Caco-2 (cell line): ENCODE results near the gene ASH1L. TPM values are rescaled to one million over a fixed set of nuclear protein-coding genes. Genes with fewer than 3 reads are reported as not detected.

Source experiments
- BruUV-seq: library from RNA; stranded (reverse); fragments of 400-500 nt; replicated peaks from 2 replicates; lab custom pipeline; 2021; lab: Mats Ljungman, UMichigan
- CTCF ChIA-PET: fragments of 300-600 bp; sonication (Branson Sonifier 250); formaldehyde crosslinking; loops from one replicate; lab custom pipeline; 2022; ENCODE audit warnings: antibody characterized with exemption; lab: Charles Lee
- POLR2A ChIA-PET: fragments of 300-600 bp; sonication (Branson Sonifier 250); formaldehyde crosslinking; loops from one replicate; lab custom pipeline; 2022; ENCODE audit warnings: antibody characterized with exemption; lab: Charles Lee
- DNase-seq, 2 experiments: peaks; one replicate each; pipeline versions ENCODE4 v3.0.0 to v3.0.0-alpha.2; 2020 to 2022
- H3K27me3 ChIP-seq: replicated peaks from 2 replicates; pipeline ENCODE4 v1.6.0; 2011; ENCODE audit warnings: low read length; ENCODE audit not compliant: control insufficient read depth, insufficient read depth
- H3K36me3 ChIP-seq: 2 replicates; pipeline ENCODE4 v1.5.1; 2011; ENCODE audit warnings: low read length; ENCODE audit not compliant: control insufficient read depth, insufficient read depth
- H3K4me1 ChIP-seq: fragments of 250-450 bp; sonication (Bioruptor Pico); 2 replicates; pipeline ENCODE4 v1.5.1; 2020; ENCODE audit warnings: mild to moderate bottlenecking
- H3K4me3 ChIP-seq: 2 replicates; pipeline ENCODE4 v1.5.1; 2011; ENCODE audit warnings: low read depth, mild to moderate bottlenecking, control low read depth, low read length
- H3K9me3 ChIP-seq: fragments of 250-450 bp; sonication (Bioruptor Pico); 2 replicates; pipeline ENCODE4 v1.5.1; 2020; ENCODE audit warnings: mild to moderate bottlenecking, moderate library complexity
- H3K27ac Mint-ChIP-seq: one replicate; pipeline ENCODE4 v1.8.0; 2022; ENCODE audit warnings: mixed read lengths; ENCODE audit not compliant: unreplicated experiment
- H3K27me3 Mint-ChIP-seq: one replicate; pipeline ENCODE4 v1.8.0; 2022; ENCODE audit warnings: mixed read lengths; ENCODE audit not compliant: insufficient read depth, unreplicated experiment
- H3K36me3 Mint-ChIP-seq: one replicate; pipeline ENCODE4 v1.8.0; 2022; ENCODE audit warnings: mild to moderate bottlenecking, mixed read lengths; ENCODE audit not compliant: insufficient read depth, unreplicated experiment
- H3K4me1 Mint-ChIP-seq: one replicate; pipeline ENCODE4 v1.8.0; 2022; ENCODE audit warnings: low read depth, mixed read lengths; ENCODE audit not compliant: unreplicated experiment
- H3K4me3 Mint-ChIP-seq: one replicate; pipeline ENCODE4 v1.8.0; 2022; ENCODE audit warnings: mild to moderate bottlenecking, moderate library complexity, mixed read lengths; ENCODE audit not compliant: unreplicated experiment
- H3K9me3 Mint-ChIP-seq: one replicate; pipeline ENCODE4 v1.8.0; 2022; ENCODE audit warnings: mixed read lengths; ENCODE audit not compliant: unreplicated experiment
- CTCF ChIP-seq, 2 experiments: fragments of 200-600 bp in 1 of 2; IDR thresholded peaks; 1 replicate in 1 of 2; 2 replicates in 1 of 2; pipeline versions ENCODE4 v1.5.1 to v1.8.0; 2011 to 2022; ENCODE audit warnings: antibody characterized with exemption in 1 of 2, control low read depth in 1 of 2, inconsistent platforms in 1 of 2, low read depth in 1 of 2, low read length in 1 of 2, mild to moderate bottlenecking in 1 of 2, moderate library complexity in 1 of 2; ENCODE audit not compliant: insufficient read depth in 1 of 2, severe bottlenecking in 1 of 2, unreplicated experiment in 1 of 2
- intact Hi-C: fragments of 100-400 bp; cut with micrococcal nuclease; formaldehyde crosslinking; loops from one replicate; pipeline ENCODE4 v1.10.0; 2022; ENCODE audit not compliant: unreplicated experiment
- total RNA-seq: library from RNA; stranded (reverse); gene quantifications from 2 replicates; pipeline ENCODE4 v1.2.3, GENCODE V29; 2022

Gene ASH1L
- total RNA-seq, 1 experiment from 2014 or later = 39.4 TPM

- Mint-ChIP-seq H3K4me3 (no peak overlapping the region), H3K27me3 (no peaks in the 10 kb centered on the region), H3K4me1 (peaks cover 2% of the 10 kb centered on the region), H3K27ac (no peak overlapping the region), H3K36me3 (peaks cover 61% of the 10 kb centered on the region), H3K9me3 (peaks cover 27% of the 10 kb centered on the region)
- ChIA-PET POLR2A (no interaction called here), CTCF (no interaction called here)
- TF ChIP-seq CTCF (IDR thresholded peaks at IDR 0.05; ENCODE audit: insufficient read depth in 1 of 2, low read depth in 1 of 2, low read length in 1 of 2, severe bottlenecking in 1 of 2, unreplicated experiment in 1 of 2) = no peak
- no peaks in the 10 kb centered on the region for H3K27me3 ChIP-seq
- intact Hi-C loops = no loop called here
- H3K4me1 ChIP-seq = no peaks in the 10 kb centered on the region
- DNase-seq = no peak
- BruUV-seq = no TSS peak
- H3K9me3 ChIP-seq = peaks cover 8% of the 10 kb centered on the region; the same call in 1 of the 2 replicates
- no peak overlapping the region for H3K4me3 ChIP-seq
- no peaks in the 10 kb centered on the region for H3K36me3 ChIP-seq
Observed at GRCh38 chr1:155474146-155474545, 88.5 kb downstream of the ASH1L start.

- Histone ChIP-seq H3K27me3 (no peaks in the 10 kb centered on the region), H3K4me1 (no peaks in the 10 kb centered on the region), H3K4me3 (no peak overlapping the region), H3K36me3 (no peaks in the 10 kb centered on the region), H3K9me3 (peaks cover 8% of the 10 kb centered on the region; the same call in 1 of the 2 replicates)
- Mint-ChIP-seq H3K36me3 (peaks cover 54% of the 10 kb centered on the region), H3K4me3 (no peak overlapping the region), H3K27ac (no peak overlapping the region), H3K27me3 (no peaks in the 10 kb centered on the region), H3K9me3 (peaks cover 27% of the 10 kb centered on the region), H3K4me1 (no peaks in the 10 kb centered on the region)
- no peak for TF ChIP-seq CTCF (IDR thresholded peaks at IDR 0.05; ENCODE audit: insufficient read depth in 1 of 2, low read depth in 1 of 2, low read length in 1 of 2, severe bottlenecking in 1 of 2, unreplicated experiment in 1 of 2)
- no peak for DNase-seq
- no TSS peak for BruUV-seq
- intact Hi-C loops = no loop called here
- ChIA-PET POLR2A (no interaction called here), CTCF (no interaction called here)
Observed at GRCh38 chr1:155473151-155473821, 89.3 kb downstream of the ASH1L start.

- no TSS peak for BruUV-seq
- Histone ChIP-seq H3K9me3 (peaks cover 8% of the 10 kb centered on the region; the same call in 1 of the 2 replicates), H3K36me3 (no peaks in the 10 kb centered on the region), H3K4me3 (no peak overlapping the region), H3K4me1 (no peaks in the 10 kb centered on the region), H3K27me3 (no peaks in the 10 kb centered on the region)
- Mint-ChIP-seq H3K27ac (no peak overlapping the region), H3K36me3 (peaks cover 49% of the 10 kb centered on the region), H3K9me3 (peaks cover 27% of the 10 kb centered on the region), H3K27me3 (no peaks in the 10 kb centered on the region), H3K4me1 (no peaks in the 10 kb centered on the region), H3K4me3 (no peak overlapping the region)
- intact Hi-C loops = no loop called here
- no peak for TF ChIP-seq CTCF (IDR thresholded peaks at IDR 0.05; ENCODE audit: insufficient read depth in 1 of 2, low read depth in 1 of 2, low read length in 1 of 2, severe bottlenecking in 1 of 2, unreplicated experiment in 1 of 2)
- CTCF ChIA-PET = no interaction called here
- no peak for DNase-seq
- POLR2A ChIA-PET = no interaction called here
Observed at GRCh38 chr1:155472491-155473083, 90.0 kb downstream of the ASH1L start.
